Measurements from ENCODE around the gene FANCB.

Gene FANCB

GRCh38 chrX:14832151-14832550, 40.7 kb downstream of the FANCB start:
- DNase-seq: no peak

DNA sequence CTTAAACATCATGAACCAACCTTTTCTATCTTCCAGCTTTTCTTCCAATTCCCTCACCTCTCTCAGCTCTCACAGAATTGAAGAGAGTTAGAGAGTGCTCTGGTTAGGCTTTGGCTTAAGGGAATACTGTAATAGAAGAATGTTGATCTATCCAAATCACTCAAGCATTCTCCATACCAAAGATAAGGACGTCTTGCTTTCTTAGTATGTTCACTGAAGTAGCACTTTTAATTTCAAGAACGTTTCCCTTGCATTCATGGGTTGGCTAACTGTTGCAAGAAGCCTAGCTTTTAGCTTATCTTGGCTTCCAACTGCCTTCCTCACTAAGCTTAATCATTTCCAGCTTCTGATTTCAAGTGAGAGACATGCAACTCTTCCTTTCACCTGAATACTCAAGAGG, 43.2 kb downstream of the FANCB start:
- no peak for DNase-seq

DNA sequence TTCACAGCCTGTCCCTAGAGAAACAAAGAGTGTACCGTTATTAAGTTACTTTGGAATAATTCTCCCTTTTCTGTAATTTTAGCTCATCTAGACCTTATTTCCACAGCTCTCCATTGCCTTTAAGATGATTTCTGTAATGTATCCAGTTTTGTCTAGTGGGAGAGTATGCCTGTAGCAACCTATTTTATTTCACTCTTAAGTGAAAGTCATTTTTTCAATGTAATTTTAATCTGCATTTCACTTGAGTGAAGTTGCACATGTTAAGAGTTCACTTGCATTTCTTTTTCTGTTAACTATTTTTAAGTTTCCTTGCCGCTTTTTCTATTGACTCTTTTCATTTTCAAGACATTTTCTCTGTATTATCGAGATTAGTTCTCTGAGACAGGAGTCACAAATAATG, 46.5 kb downstream of the FANCB start:
- no peak for DNase-seq

GRCh38 chrX:14825851-14826250, 47.0 kb downstream of the FANCB start:
- no peak for DNase-seq

GRCh38 chrX:14819769-14820168, 53.1 kb downstream of the FANCB start:
- no peak for DNase-seq

GRCh38 chrX:14817571-14817970, 55.3 kb downstream of the FANCB start:
- DNase-seq: no peak

DNA sequence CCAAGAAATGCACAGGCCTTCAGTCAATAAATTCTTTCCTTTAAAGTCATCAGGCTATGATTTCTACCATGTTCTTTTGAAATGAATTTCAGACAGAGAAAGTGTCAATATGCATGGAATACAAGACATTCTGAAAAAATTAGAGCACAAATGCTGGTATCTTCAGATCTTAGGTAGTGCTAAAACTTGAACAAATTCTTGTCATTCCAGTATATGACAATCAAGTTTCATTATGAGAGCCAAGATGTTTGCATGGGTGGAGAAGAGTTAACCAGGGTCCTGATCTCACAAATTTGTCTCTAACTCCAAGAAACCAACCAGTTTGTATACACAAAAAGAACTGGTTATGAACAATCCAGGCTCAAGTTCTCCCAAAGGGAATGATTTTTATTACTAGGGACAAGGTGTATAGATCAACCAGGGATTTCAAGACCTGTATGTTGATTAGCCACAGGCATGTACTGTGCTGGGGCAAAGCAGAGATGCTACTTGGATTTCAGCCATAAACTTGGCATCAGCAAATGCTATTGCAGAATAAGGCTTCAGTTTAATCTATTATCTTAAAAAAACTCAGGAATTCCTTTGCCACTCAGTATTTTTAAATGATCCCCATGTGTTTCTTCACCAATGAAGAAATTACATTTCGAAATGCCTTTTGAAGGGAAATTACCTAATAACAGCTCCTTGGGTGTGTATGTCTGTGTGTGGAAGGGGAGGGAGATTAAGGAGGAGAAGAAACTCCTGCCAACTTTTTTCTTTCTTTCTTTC, 69.7 kb downstream of the FANCB start:
- no peak for DNase-seq

- DNase-seq: no peak
These were observed 71.7 kb downstream of the FANCB start for GRCh38 chrX:14801136-14801535.

DNA sequence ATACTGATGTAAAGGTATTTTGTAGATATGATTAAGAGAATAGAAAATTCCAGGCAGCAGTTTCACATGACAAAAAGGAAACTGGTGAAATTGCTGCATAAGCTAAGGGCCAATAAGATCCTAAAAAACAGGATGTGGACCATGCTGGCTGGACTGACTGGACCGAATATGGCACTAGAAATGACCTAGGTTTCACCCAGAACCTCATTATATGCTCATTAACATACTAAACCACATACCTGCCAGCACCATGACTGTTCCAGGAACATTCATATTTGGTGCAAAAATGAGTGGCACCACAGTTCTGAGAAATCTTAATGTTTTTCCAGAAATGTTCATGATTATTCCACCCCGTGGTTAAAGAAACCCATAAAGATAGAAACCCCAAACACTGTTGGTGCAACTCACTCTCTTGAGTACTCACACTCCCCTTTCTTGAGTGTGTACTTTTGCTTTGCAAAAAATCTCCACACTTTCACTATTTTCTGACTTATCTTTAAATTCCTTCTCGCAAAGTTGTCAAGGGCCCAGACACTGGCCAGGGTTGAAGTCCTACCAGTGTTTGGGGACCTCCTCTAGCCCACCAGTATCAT, 74.0 kb downstream of the FANCB start:
- no peak for DNase-seq
